ENCODE data around the gene QPCTL.
A peak's percentile ranks its signal among the peaks of the same experiment; 100 is the strongest.
"Not testable (repeated sequence)": the region's sequence is repeated elsewhere in the genome, so short reads cannot be mapped to it uniquely, and the experiment has no call there.

Gene QPCTL

DNA sequence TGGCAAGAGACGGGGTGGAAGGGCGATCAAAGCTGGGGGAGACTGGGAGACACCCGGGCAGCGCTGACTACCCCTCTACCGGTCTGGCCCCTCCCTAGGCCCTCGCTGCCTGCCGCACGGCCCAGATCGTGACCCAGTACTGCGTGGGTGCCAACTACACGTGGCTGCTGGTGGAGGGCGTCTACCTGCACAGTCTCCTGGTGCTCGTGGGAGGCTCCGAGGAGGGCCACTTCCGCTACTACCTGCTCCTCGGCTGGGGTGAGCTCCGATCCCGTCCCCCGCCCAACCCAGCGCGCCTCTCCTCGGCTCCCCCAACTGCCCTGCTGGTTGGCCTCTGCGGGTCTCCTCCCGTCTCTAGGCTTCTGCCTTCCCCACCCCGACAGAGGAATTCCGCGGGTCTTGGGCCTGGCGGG is 15.6 kb upstream of the QPCTL start:
- DNase-seq (ENCODE audit: low spot score) = no peak

DNA sequence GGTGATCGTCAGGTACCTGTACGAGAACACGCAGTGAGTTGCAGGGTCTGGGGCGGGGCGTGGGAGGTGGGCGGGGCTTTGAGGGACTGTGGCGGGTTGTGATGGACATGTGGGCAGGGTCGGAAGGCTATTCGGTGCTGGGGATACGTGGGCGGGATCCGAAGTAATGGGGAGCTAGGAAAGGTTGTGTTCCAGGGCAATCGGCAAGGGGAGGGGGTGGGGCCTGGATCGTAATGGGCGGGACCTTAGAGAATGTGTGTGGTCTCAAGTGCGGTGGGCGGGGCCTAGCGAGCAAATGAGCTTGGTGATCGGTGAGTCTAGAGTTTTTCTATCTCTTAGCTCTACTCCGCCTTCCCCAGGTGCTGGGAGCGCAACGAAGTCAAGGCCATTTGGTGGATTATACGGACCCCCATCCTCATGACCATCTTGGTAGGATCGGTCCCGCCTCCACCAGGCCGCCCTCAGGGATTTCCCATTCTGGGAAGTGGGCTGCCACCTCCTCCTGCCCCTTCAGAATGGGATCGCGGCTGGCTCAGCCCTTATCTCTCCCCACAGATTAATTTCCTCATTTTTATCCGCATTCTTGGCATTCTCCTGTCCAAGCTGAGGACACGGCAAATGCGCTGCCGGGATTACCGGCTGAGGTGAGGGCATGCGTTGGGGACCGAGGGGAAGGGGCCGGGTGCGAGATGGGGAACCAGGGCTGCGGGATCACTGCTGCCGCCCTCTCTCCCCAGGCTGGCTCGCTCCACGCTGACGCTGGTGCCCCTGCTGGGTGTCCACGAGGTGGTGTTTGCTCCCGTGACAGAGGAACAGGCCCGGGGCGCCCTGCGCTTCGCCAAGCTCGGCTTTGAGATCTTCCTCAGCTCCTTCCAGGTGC is 14.9 kb upstream of the QPCTL start:
- DNase-seq (ENCODE audit: low spot score) = no peak

DNA sequence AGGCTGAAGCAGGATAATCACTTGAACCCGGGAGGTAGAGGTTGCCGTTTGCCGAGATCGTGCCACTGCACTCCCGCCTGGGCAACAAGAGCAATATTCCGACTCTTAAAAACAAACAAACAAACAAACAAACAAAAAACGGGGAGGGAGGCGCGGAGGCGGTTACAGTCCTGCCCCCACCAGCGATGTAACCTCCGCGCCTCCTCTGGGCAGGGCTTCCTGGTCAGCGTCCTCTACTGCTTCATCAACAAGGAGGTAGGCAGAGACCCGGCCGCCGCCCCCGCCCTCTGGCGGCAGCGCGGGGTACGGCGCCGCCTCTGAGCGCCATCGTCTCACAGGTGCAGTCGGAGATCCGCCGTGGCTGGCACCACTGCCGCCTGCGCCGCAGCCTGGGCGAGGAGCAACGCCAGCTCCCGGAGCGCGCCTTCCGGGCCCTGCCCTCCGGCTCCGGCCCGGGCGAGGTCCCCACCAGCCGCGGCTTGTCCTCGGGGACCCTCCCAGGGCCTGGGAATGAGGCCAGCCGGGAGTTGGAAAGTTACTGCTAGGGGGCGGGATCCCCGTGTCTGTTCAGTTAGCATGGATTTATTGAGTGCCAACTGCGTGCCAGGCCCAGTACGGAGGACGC is 11.0 kb upstream of the QPCTL start:
- DNase-seq (ENCODE audit: low spot score) = peak; percentile 77

DNA sequence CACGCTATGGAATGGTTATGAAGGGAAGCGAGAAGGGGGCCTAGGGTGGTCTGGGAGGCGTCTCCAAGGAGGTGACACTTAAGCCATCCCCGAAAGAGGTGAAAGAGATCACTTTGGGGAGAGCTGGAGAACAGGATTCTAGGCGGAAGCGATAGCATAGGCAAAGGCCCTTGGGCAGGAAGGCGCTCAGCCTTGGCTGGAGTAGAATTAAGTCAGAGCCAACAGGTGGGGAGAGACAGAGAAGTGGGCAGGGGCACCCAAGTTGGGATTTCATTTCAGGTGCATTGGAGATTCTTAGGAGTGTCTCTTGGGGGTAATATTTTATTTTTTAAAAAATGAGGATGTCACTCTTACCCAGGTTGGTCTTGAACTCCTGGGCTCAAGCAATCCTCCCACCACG is 10.3 kb upstream of the QPCTL start:
- DNase-seq (ENCODE audit: low spot score) = no peak

DNA sequence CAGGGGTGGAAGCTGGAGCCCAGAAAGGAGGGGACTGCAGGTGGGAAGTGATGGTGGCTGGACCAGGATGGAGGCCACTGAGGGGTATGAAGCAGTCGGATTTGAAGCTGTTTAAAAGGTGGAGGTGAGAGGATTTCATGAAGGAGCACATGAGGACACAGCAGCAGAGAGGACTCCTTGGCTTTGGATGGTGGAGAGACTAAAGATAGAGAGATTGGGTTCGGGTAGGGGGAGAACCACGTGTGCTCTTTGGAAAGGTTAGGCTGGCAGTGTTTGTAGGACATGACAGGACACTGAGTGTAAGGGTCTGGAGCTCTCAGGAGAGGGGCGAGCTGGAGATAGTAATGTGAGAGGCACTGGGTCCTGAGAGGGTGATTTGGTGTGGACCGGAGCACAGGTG is 9.6 kb upstream of the QPCTL start:
- no peak for DNase-seq (ENCODE audit: low spot score)

DNA sequence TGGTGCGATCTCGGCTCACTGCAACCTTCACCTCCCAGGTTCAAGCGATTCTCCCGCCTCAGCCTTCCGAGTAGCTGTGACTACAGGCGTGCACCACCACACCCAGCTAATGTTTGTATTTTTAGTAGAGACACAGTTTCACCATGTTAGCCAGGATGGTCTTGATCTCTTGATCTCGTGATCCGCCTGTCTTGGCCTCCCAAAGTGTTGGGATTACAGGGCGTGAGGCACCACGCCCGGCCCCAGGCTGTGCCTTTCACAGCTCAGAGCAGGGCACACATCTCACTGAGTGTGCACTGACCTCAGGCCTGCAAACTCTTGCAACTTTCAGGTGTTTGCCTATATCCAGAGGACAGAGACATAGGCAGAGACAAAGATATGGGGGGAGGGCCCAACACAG is 7.4 kb upstream of the QPCTL start:
- DNase-seq (ENCODE audit: low spot score) = not testable (repeated sequence)

DNA sequence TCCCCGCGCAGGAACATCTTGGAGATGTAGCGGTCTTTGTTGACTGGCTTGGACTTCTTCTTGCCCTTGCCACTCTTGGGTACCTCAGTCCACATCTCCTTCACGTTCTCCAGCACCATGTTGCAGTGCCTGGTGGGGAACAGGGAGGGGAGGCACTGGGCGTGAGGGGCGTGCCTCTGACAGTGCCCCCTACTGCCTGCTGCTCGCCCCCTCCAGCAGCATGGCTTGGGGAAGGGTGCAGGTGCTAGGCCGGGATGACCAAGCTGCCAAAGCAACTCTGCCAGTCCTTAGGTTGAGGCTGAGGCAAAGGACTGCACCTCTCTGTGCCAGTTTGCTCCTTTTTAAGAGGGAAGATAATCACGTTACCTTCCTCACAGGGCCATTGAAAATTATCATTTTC is 4.9 kb upstream of the QPCTL start:
- DNase-seq (ENCODE audit: low spot score) = no peak

DNA sequence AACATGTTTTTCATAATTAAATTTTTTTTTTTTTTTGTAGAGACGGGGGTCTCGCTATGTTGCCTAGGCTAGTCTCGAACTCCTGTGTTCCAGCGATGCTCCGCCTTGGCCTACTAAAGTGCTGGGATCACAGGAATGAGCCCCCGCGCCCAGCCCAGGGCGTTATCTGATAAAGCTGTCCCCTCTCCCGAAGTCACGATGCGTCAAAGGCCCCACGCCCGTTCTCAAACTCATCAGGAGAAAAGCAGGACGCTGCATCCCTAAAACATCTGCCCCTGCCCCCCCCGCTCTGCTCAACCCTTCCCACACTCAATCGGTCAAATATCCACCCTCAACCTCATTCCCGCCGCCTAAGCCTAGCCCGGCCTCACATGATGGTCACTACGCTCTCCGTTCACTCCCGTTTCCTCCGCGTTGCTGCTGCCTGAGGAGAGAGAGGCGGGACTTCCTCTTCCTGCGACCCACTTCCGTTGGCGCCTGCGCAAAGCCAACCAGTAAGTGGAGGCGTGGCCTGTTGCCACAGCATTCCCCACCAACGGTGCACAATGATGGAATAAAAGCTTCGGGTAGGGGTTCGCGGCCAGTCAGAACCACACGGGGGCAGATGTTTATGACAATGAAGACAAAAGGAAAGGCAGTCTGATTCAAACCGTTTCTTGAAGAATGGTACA is 815 bp upstream of the QPCTL start, which contains the start of gene SNRPD2:
TSS of gene SNRPD2 (minus strand) at position 438 of the 671 bp plus-strand sequence. CDS start at position 373, 65 bp downstream.
- DNase-seq (ENCODE audit: low spot score) = peak; percentile 93

DNA sequence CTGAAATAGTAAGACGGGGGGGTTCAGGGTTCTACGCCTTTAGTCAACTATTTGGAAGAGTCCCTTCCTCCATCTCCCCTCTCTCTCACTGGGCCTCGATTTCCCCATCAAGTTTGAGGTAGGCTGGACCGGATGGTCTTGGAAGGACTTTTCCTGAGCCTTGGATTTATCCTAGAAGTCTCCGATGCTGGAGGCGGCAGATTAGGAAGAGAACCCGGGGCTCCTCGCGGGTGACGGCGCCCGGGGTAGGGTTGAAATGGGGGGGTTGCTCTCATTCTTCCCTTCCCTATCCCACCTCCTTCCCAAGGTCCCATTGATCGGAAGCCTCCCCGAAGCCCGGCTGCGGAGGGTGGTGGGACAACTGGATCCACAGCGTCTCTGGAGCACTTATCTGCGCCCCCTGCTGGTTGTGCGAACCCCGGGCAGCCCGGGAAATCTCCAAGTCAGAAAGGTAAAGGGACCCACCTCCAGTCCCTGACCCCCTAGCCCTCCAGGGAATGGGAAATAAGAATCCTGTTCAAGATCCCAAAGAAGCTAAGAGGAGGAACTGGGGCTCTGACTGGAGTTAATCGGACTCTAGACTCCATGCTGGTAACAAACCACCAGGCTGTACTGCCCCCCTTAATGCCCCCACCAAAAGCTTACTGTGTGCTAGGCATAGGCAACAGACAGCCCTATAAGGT is 781 bp downstream of the QPCTL start:
- DNase-seq (ENCODE audit: low spot score) = peak; percentile 59

DNA sequence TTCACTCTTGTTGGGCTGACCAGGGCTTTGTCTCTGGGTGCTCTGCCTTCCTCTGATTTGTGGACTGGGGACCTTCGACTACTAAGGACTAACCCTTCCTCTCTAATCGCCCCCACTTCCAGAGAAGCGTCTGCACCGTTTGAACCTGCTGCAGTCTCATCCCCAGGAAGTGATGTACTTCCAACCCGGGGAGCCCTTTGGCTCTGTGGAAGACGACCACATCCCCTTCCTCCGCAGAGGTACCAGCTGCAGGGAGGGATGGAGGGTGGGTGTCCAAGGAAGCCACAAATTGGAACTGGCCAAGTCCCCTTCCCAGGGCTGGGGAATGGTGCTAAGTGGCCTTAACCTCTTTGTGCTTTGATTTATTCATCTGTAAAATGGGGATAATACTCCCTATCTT is 9.2 kb downstream of the QPCTL start:
- DNase-seq (ENCODE audit: low spot score) = no peak

DNA sequence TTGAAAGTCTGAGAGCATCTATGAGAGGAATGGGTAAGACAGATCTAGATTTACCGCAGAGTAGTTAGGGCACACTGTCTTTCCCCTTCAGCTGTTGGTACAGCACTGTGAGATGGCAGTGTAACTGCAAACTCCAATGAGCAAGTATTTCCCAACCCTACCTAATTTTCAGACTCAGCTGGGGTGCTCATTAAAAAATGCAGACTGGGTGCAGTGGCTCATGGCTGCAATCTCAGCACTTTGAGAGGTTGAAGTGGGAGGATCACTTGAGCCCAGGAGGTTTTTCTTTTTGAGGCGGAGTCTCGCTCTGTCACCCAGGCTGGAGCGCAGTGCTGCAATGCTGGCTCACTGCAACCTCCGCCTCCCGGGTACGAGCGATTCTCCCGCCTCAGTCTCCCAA is 12.6 kb downstream of the QPCTL start:
- no peak for DNase-seq (ENCODE audit: low spot score)

DNA sequence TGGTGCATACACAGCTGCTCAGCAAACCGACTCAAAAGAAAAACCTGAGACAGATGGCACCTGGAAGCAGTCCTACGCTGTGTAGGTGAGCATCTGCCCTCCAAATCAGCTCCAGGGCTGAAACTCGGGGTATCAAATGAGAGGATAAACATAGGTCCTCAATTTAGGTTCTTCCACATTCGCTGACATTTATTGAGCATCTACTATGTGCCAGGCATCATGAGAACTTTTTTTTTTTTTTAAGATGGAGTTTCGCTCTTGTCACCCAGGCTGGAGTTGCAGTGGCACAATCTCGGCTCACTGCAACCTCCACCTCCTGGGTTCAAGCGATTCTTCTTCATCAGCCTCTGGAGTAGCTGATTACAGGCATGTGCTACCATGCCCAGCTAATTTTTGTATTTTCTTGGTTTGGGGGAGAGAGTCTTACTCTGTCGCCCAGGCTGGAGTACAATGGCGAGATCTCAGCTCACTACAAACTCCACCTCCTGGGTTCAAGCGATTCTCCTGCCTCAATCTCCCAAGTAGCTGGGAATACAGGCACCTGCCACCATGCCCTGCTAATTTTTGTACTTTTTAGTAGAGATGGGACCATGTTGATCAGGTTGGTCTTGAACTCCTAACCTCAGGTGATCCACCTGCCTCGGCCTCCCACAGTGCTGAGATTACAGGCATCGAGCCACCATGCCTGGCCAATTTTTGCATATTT is 13.4 kb downstream of the QPCTL start:
- no peak for DNase-seq (ENCODE audit: low spot score)

DNA sequence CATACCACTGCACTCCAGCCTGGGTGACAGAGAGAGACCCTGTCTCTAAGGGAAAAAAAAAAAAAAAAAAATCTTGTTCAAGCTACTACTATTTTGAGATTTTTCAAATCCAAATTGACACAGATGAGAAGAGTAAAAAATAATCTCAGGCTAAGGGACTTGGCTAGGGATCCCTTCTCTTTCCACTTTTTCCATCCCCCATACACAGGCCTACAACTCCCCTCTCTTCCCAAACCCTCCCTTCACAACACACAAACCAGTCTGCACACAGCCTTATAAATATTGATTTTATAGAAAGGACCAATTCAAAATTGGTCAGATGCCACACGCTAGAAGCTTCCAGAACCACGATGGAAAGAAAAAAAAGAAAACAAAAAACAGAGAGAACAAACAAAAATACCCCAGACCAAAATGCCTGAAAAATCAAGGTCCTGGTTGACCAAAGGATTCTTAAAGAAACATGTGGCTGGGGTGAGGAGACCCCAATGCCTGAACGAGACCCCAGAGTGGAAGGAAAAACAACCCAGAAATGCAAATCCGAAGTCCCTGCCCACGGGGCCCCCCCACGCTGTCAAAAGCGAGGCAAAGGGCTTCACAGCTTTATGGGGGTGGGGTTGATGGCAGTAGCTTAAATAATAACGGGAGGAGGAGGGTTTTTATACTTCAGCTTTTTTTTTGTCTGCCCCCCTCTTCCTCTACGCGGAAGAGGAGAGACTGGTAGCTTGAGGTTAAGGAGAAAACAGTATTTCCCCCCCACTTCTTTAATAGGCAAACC is 18.1 kb downstream of the QPCTL start:
- no peak for DNase-seq (ENCODE audit: low spot score)

DNA sequence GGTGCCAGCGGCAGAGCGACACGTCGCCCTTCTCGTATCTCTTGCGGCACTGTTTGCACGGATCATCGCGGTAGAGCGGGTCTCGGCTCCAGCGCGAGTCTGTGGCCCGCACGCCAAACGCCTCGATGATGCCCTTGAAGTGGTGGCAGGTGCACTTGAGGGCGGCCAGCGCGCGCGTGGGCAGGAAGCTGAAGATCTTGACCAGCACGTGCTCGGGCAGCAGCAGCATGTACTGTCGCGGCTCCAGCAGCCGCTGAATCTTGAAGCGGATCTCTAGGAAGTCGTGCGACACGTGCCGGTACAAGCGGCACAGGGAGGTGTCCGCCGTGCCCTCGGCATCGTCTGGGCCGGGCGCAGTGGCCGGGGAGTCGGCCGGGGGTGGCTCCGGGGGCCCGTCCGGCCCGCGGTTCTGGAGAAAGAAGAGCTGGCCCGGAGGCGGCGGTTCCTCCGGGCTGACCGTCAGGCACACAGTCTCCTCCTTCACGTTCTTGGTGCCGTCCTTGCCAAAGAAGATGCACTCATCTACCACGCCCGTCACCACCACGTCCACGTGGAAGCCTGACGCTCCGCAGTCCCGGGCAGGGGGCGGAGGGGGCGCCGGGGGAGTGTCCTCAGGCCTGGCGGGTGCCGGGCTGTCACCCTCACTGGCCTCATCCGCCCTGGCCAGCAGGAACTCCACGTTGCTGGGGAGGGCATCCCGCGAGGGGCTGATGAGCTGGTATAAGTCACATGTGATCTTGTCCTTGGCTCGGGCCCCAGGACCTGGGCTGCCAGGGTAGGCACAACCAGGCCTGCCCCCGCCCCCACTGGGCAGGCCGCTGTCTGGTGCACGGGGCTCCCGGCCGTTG is 19.6 kb downstream of the QPCTL start:
- DNase-seq (ENCODE audit: low spot score) = no peak

DNA sequence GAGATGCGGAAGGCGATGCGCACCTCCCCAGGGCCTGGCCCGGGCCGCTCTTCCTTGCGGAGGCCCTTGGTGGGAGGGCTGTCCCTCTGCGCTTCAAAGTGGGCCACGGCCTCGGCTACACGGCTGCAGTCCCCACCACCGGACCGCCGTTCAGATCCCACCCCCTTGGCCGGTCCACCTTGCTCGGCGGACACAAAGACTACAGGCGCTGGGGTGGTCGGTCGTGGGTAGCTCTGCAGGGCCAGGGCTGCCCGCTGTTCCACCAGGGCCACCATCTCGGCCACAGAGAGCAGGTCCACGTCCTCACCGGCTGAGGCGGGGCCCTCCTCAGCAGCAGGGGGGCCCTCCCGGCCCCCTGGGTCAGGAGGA is 20.2 kb downstream of the QPCTL start:
- DNase-seq (ENCODE audit: low spot score) = no peak

DNA sequence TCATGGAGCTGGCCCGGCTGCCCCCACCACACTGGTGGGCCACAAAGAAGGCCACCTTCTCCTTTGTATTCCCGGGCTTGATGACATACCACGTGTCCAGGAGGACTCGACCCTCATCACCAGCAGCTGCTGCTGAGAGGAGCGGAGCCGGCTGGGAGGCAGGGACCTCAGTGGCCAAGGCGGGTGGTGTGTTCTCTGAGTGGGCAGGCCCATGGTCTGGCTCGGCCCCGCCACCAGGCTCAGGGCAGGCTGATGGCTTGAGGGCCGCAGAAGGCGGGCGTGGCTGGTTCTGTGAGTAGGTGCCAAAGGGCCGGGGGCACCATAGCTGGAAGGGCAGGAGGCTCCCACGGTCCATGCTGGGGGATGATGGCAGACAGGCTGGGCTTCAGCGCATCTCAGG is 20.7 kb downstream of the QPCTL start:
- no peak for DNase-seq (ENCODE audit: low spot score)

DNA sequence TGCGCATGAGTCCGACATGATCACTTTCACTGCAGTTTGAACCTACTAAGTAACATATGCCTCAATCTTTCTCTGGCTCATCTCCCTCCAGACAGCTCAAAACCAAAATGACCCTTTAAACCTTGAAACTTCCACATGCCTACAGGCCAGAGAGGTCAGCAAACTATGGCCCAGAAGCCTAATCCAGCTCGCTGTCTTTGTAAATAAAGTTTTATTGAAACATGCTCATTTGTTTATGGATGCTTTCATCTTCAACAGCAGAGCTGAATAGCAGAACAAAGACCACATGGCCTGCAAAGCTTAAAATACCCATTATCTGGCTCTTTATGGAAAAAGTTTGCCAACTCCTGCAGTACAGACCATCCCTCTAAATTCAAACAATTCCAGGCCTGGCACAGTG is 22.7 kb downstream of the QPCTL start:
- no peak for DNase-seq (ENCODE audit: low spot score)

DNA sequence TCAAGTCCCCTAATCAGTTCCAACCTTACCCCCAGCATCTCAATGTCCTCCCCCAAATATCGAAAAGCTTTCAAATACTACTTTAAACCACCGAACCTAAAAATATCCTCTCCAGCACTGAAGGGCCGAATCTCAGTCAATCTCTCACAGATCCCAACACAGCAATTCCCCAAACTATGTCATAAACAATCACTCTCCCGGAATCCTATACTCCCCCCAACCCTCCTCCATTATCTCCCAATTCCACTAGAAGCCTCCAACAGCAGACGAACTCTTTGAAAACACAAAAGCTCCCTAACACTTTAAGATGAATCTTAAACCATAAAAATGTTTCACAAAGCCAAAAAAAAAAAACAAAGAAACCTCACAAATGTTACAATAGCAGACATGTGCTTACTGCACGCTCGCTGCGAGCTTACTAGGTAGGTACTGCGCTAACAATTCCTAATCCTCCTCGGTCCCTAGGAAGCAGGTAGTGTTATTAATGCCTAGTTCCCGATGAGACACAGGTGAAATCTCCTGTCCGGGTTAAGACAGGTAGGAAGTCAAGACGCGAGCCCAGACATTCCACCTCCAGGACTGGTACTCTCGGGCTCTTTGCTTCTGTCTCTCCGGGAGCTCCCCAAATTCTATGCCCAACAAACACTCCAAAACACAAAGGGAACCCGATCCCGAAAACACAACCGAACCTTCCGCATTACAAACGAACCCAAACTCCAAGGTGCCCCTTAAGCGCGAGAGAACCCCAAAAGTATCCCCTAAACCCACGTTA is 24.1 kb downstream of the QPCTL start:
- DNase-seq (ENCODE audit: low spot score) = peak; percentile 16

Measured in kidney capillary endothelial cell (primary cell).